B cell (primary cell): ENCODE data around the gene RERE. TPM values are rescaled to one million over a fixed set of nuclear protein-coding genes. Genes with fewer than 3 reads are reported as not detected.
A peak's percentile ranks its signal among the peaks of the same experiment; 100 is the strongest.

Source experiments
- ATAC-seq: fragments of 200-7000 bp; cut with Tn5 transposase; one replicate; pipeline ENCODE4 v1.10.0; 2021; ENCODE audit warnings: low read depth, mild to moderate bottlenecking, moderate number of reproducible peaks, moderate library complexity
- CTCF ChIA-PET: fragments of 350-600 bp; sonication (Branson Sonifier 250); formaldehyde crosslinking; loops from one replicate; lab custom pipeline; 2021; ENCODE audit warnings: antibody characterized with exemption, inconsistent platforms; lab: Charles Lee
- POLR2A ChIA-PET: fragments of 350-600 bp; sonication (Branson Sonifier 250); formaldehyde crosslinking; loops from one replicate; lab custom pipeline; 2021; ENCODE audit warnings: antibody characterized with exemption; lab: Charles Lee
- DNase-seq: peaks from one replicate; pipeline ENCODE4 v3.0.0; 2013
- H2AFZ ChIP-seq: 2 replicates; pipeline ENCODE4 v1.6.1; 2012; ENCODE audit warnings: mild to moderate bottlenecking, low read depth, low read length; ENCODE audit not compliant: insufficient read depth, poor library complexity, severe bottlenecking
- H3K27ac ChIP-seq, 2 donors: 1 replicate in 1 of 2; 2 replicates in 1 of 2; pipeline ENCODE4 v1.5.1; 2012 to 2013; ENCODE audit warnings: low read length in 2 of 2, mild to moderate bottlenecking in 2 of 2, moderate library complexity in 1 of 2
- H3K27me3 ChIP-seq, 4 experiments: fragments of 200-600 bp in 1 of 4; sonication (generic) in 1 of 4; replicated peaks in 1 of 4; 1 replicate in 2 of 4; 2 replicates in 2 of 4; pipeline versions ENCODE4 v1.6.1 to v1.7.0; 2013 to 2016; ENCODE audit warnings: low read length in 3 of 4, mild to moderate bottlenecking in 2 of 4, mixed read lengths in 1 of 4, moderate library complexity in 1 of 4; ENCODE audit not compliant: insufficient read depth in 4 of 4, control insufficient read depth in 3 of 4; ENCODE audit errors: control extremely low read depth in 1 of 4
- H3K36me3 ChIP-seq, 2 experiments: replicated peaks in 1 of 2; 1 replicate in 1 of 2; 2 replicates in 1 of 2; pipeline versions ENCODE4 v1.6.1 to v1.7.1; 2013; ENCODE audit warnings: low read length in 1 of 2; ENCODE audit not compliant: insufficient read depth in 2 of 2, control insufficient read depth in 1 of 2; ENCODE audit errors: control extremely low read depth in 1 of 2, extremely low read depth in 1 of 2
- H3K4me1 ChIP-seq, 2 donors: fragments of 200-600 bp in 1 of 2; sonication (generic) in 1 of 2; 1 replicate in 1 of 2; 2 replicates in 1 of 2; pipeline versions ENCODE4 v1.5.1 to v1.6.1; 2013 to 2017; ENCODE audit warnings: low read length in 2 of 2; ENCODE audit not compliant: control insufficient read depth in 2 of 2, insufficient read depth in 2 of 2
- H3K4me2 ChIP-seq: replicated peaks from 2 replicates; pipeline ENCODE3; 2012; ENCODE audit warnings: mild to moderate bottlenecking, low read depth, low read length; ENCODE audit not compliant: poor library complexity, severe bottlenecking
- H3K4me3 ChIP-seq, 5 experiments: fragments of 200-600 bp in 1 of 5; sonication (generic) in 1 of 5; 1 replicate in 3 of 5; 2 replicates in 2 of 5; pipeline versions ENCODE4 v1.5.1 to v1.7.0; 2011 to 2016; ENCODE audit warnings: low read length in 4 of 5, mild to moderate bottlenecking in 4 of 5, low read depth in 2 of 5, control low read depth in 1 of 5, moderate library complexity in 1 of 5; ENCODE audit not compliant: insufficient read depth in 1 of 5; ENCODE audit errors: control extremely low read depth in 1 of 5, extremely low read depth in 1 of 5
- H3K79me2 ChIP-seq: fragments of 200-600 bp; sonication (generic); one replicate; pipeline ENCODE4 v1.6.0; 2016; ENCODE audit warnings: low read length; ENCODE audit not compliant: control insufficient read depth, insufficient read depth
- H3K9ac ChIP-seq: fragments of 200-600 bp; sonication (generic); 2 replicates; pipeline ENCODE4 v1.6.1; 2017; ENCODE audit warnings: mild to moderate bottlenecking, low read length, moderate library complexity
- H3K9me3 ChIP-seq, 3 donors: one replicate each; pipeline versions ENCODE4 v1.6.1 to v1.7.1; 2013; ENCODE audit warnings: low read length in 2 of 3; ENCODE audit not compliant: control insufficient read depth in 2 of 3, insufficient read depth in 1 of 3; ENCODE audit errors: control extremely low read depth in 1 of 3
- H4K20me1 ChIP-seq: 2 replicates; pipeline ENCODE4 v1.6.0; 2012; ENCODE audit warnings: mild to moderate bottlenecking, low read length; ENCODE audit not compliant: insufficient read depth, control insufficient read depth, poor library complexity, severe bottlenecking
- H3K27ac Mint-ChIP-seq: one replicate; pipeline ENCODE4 v1.8.0; 2021; ENCODE audit warnings: mixed read lengths
- H3K27me3 Mint-ChIP-seq: one replicate; pipeline ENCODE4 v1.8.0; 2021; ENCODE audit warnings: mixed read lengths
- H3K4me1 Mint-ChIP-seq: one replicate; pipeline ENCODE4 v1.8.0; 2021; ENCODE audit warnings: mixed read lengths
- H3K4me3 Mint-ChIP-seq: one replicate; pipeline ENCODE4 v1.8.0; 2021; ENCODE audit warnings: mixed read lengths
- H3K9me3 Mint-ChIP-seq: one replicate; pipeline ENCODE4 v1.8.0; 2022; ENCODE audit warnings: mixed read lengths; ENCODE audit not compliant: insufficient read depth
- CTCF ChIP-seq: fragments of 200-600 bp; IDR thresholded peaks from one replicate; pipeline ENCODE4 v1.8.0; 2022; ENCODE audit warnings: antibody characterized with exemption, mild to moderate bottlenecking
- EZH2 ChIP-seq: IDR thresholded peaks from 2 replicates; pipeline ENCODE4 v1.6.1; 2012; ENCODE audit warnings: borderline replicate concordance, low read depth, mild to moderate bottlenecking, moderate library complexity, low read length; ENCODE audit not compliant: insufficient read depth, poor library complexity, severe bottlenecking
- WGBS: methylation state at CpG from one replicate; pipeline ENCODE4 v1.1.5; 2013; ENCODE audit warnings: missing lambda C conversion rate; ENCODE audit not compliant: insufficient coverage; 5-methylcytosine and 5-hydroxymethylcytosine counted together
- intact Hi-C: fragments of 100-400 bp; cut with micrococcal nuclease; formaldehyde crosslinking; loops from one replicate; pipeline ENCODE4 v1.10.0; 2022
- polyA plus RNA-seq: library from polyadenylated mRNA; depleted of rRNA; stranded (reverse); fragments of >200 nt; gene quantifications from 2 replicates; pipeline ENCODE4 v1.2.3, GENCODE V29; 2012
- total RNA-seq, 2 donors: library from RNA; stranded (reverse); fragments of 120-200 nt in 1 of 2; gene quantifications; 1 replicate in 1 of 2; 2 replicates in 1 of 2; pipeline versions ENCODE4 v1.2.3 to v1.2.4, GENCODE V29; 2013 to 2022

RERE gene
- total and polyA plus RNA-seq, 2 donors (not counting 1 experiment from before 2014, with no cell fraction given), result 27.3 to 132 TPM

GRCh38 chr1:8680664-8681650, 136.5 kb downstream of the RERE start:
- Histone ChIP-seq H3K4me1 (peaks cover 28 to 31% of the 10 kb centered on the region in 2 donors), H3K4me2 (peak overlapping the region; percentile 4), H3K27ac (no peak overlapping the region), H4K20me1 (peaks cover 40% of the 10 kb centered on the region), H2AFZ (no peak overlapping the region), H3K36me3 (no peaks in the 10 kb centered on the region), H3K79me2 (peaks cover 100% of the 10 kb centered on the region), H3K9me3 (no peaks in the 10 kb centered on the region), H3K4me3 (no peak overlapping the region), H3K27me3 (no peaks in the 10 kb centered on the region), H3K9ac (no peak overlapping the region)
- peaks cover 42% of the 10 kb centered on the region for H3K4me1 Mint-ChIP-seq
- TF ChIP-seq CTCF (no peak), EZH2 (no peak)
- 95% methylated on average over 6 of the region's 14 CpGs for WGBS
- DNase-seq (no peak), ATAC-seq (no peak)
- H3K27ac Mint-ChIP-seq, result no peak overlapping the region
- ChIA-PET CTCF (interaction anchor here (0.5 to 1.7 kb wide), 5 partner anchors 9 to 119 kb away, joined by 3 to 11 read pairs (median 3); no protein-coding TSS in a partner anchor), POLR2A (no interaction called here)
- H3K9me3 Mint-ChIP-seq, result no peaks in the 10 kb centered on the region
- H3K27me3 Mint-ChIP-seq, result no peaks in the 10 kb centered on the region
- intact Hi-C loops, result no loop called here
- H3K4me3 Mint-ChIP-seq, result no peak overlapping the region
